Neural crest cell (in vitro differentiated cells): ENCODE results near the gene MARCHF6. TPM values are rescaled to one million over a fixed set of nuclear protein-coding genes. Genes with fewer than 3 reads are reported as not detected.
"Not testable (repeated sequence)": the region's sequence is repeated elsewhere in the genome, so short reads cannot be mapped to it uniquely, and the experiment has no call there.

Experiments used
- DNase-seq: peaks from one replicate; pipeline ENCODE4 v3.0.0; 2021; ENCODE audit warnings: low read depth, mixed read lengths, low spot score
- H3K27ac Mint-ChIP-seq: one replicate; pipeline ENCODE4 v1.8.0; 2021; ENCODE audit warnings: mild to moderate bottlenecking, mixed read lengths; ENCODE audit not compliant: unreplicated experiment
- H3K27me3 Mint-ChIP-seq: 2 replicates; pipeline ENCODE4 v1.8.0; 2021; ENCODE audit warnings: low read depth, mild to moderate bottlenecking, mixed read lengths
- H3K36me3 Mint-ChIP-seq: 2 replicates; pipeline ENCODE4 v1.8.0; 2021; ENCODE audit warnings: low read depth, mild to moderate bottlenecking, mixed read lengths
- H3K4me1 Mint-ChIP-seq: 2 replicates; pipeline ENCODE4 v1.8.0; 2021; ENCODE audit warnings: mixed read lengths
- H3K4me3 Mint-ChIP-seq: one replicate; pipeline ENCODE4 v1.8.0; 2021; ENCODE audit warnings: mild to moderate bottlenecking, mixed read lengths
- H3K9me3 Mint-ChIP-seq: 2 replicates; pipeline ENCODE4 v1.8.0; 2021; ENCODE audit warnings: mixed read lengths
- total RNA-seq: library from RNA; stranded (reverse); gene quantifications from 2 replicates; pipeline ENCODE4 v1.2.1, GENCODE V29; 2021
- TF ChIP-seq, protein P1 (sequence below): fragments of 200-600 bp; sonication (generic); conservative IDR thresholded peaks from 2 replicates; pipeline ENCODE4 v1.5.0; 2021; ENCODE audit warnings: antibody characterized with exemption, mild to moderate bottlenecking

MARCHF6 gene
- total RNA-seq, 1 donor from 2014 or later: 202 TPM

DNA sequence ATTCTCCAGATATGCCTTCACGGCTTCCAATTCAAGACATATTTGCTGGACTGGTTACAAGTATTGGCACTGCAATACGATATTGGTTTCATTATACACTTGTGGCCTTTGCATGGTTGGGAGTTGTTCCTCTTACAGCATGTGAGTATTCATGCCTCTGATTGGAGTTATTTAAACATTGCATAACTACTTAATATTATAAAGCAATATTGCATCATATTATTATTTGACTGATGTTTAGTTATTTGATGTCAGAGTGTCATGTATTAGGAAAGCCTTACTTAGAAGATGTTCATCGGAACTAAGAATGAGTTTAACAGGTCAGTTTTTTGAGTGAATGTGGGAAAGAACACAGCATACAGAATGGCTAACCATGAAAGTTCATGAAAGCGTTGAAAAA, 28.3 kb downstream of the MARCHF6 start:
- DNase-seq: no peak
- H3K9me3 Mint-ChIP-seq: peaks cover 2% of the 10 kb centered on the region
- TF ChIP-seq, protein P1, sequence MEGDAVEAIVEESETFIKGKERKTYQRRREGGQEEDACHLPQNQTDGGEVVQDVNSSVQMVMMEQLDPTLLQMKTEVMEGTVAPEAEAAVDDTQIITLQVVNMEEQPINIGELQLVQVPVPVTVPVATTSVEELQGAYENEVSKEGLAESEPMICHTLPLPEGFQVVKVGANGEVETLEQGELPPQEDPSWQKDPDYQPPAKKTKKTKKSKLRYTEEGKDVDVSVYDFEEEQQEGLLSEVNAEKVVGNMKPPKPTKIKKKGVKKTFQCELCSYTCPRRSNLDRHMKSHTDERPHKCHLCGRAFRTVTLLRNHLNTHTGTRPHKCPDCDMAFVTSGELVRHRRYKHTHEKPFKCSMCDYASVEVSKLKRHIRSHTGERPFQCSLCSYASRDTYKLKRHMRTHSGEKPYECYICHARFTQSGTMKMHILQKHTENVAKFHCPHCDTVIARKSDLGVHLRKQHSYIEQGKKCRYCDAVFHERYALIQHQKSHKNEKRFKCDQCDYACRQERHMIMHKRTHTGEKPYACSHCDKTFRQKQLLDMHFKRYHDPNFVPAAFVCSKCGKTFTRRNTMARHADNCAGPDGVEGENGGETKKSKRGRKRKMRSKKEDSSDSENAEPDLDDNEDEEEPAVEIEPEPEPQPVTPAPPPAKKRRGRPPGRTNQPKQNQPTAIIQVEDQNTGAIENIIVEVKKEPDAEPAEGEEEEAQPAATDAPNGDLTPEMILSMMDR: no peak
- H3K36me3 Mint-ChIP-seq: peaks cover 24% of the 10 kb centered on the region
- H3K27ac Mint-ChIP-seq: no peak overlapping the region
- H3K4me1 Mint-ChIP-seq: peaks cover 5% of the 10 kb centered on the region
- no peaks in the 10 kb centered on the region for H3K27me3 Mint-ChIP-seq
- no peak overlapping the region for H3K4me3 Mint-ChIP-seq

DNA sequence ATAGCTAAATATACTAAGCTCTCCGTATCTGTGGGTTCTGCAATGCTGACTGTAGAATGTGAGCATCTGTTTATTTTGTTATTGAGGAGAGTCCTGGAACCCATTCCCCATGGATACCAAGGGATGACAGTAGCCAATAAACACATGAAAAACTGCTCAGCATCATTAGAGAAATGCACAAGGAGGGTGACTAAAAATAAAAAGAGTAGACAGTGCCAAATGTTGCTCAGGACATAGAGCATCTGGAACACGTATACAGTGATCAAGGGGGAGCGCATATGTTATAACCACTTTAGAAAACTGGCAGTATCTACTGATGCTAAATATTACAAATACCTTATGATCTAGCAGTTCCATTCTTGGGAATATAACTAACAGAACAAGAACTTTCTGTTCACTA, 31.0 kb downstream of the MARCHF6 start:
- H3K4me1 Mint-ChIP-seq: no peaks in the 10 kb centered on the region
- peaks cover 19% of the 10 kb centered on the region for H3K36me3 Mint-ChIP-seq
- H3K27me3 Mint-ChIP-seq: no peaks in the 10 kb centered on the region
- peaks cover 2% of the 10 kb centered on the region for H3K9me3 Mint-ChIP-seq
- no peak overlapping the region for H3K27ac Mint-ChIP-seq
- H3K4me3 Mint-ChIP-seq: no peak overlapping the region
- TF ChIP-seq, protein P1: no peak
- no peak for DNase-seq

DNA sequence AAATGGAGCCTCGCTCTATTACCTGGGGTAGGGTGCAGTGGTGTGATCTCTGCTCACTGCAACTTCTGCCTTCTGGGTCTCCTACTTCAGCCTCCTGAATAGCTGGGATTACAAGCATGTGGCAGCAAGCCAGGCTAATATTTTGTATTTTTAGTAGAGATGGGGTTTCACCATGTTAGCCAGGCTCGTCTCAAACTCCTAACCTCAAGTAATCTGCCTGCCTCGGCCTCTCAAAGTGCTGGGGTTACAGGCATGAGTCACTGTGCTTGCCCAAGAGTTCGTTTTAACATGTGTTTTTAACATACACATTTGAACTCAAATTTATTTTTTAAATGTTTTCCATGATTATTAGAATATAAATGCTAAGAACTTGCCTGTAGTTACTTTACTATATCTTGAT, 34.2 kb downstream of the MARCHF6 start:
- DNase-seq: no peak
- H3K27ac Mint-ChIP-seq: no peak overlapping the region
- H3K4me3 Mint-ChIP-seq: no peak overlapping the region
- no peaks in the 10 kb centered on the region for H3K9me3 Mint-ChIP-seq
- H3K36me3 Mint-ChIP-seq: peaks cover 26% of the 10 kb centered on the region
- no peaks in the 10 kb centered on the region for H3K27me3 Mint-ChIP-seq
- TF ChIP-seq, protein P1: no peak
- H3K4me1 Mint-ChIP-seq: no peaks in the 10 kb centered on the region

DNA sequence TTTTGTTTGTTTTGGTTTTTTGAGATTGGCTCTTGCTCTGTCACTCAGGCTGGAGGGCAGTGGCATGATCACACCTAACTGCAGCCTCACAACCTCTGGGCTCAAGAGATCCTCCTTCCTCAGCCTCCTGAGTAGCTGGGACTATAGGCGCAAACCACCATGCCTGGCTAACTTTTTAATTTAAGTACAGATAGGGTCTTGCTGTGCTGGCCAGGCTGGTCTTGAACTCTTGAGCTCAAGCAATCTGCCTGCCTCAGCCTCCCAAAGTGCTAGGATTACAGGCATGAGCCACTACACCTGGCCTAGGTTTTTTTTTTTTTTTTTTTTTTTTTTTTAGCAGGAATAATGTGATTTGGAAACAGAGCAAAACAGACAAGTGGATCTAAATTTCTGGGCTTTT, 37.6 kb downstream of the MARCHF6 start:
- Mint-ChIP-seq H3K36me3 (peaks cover 24% of the 10 kb centered on the region), H3K4me1 (no peaks in the 10 kb centered on the region)
- TF ChIP-seq, protein P1: no peak

DNA sequence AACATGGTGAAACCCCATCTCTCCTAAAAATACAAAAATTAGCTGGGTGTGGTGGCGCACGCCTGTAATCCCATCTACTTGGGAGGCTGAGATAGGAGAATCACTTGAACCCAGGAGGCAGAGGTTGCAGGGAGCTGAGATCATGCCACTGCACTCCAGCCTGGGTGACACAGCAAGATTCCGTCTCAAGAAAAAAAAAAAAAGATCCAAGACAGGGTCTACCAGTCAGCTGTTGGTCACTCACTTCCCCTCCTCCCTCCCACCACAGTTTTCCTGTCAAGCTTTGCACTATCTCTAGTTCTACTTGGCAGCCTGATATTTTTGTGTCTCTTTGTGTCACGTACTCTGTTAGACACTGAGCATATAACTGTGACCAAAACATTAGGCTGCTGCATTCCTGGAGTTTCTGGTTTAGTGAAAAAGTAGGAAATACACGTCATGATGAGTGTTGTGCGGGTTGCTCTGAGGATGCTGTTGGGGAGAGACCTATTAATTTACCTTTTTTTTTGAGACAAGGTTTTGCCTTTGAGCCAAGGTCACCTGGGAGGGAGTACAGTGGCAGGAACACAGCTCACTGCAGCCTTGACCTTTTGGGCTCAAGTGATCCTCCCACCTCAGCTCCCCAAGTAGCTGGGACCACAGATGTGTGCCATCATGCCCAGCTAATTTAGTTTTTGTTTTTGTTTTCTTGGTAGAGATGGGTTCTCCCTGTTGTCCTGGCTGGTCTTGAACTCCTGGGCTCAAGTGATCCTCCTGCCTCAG, 39.3 kb downstream of the MARCHF6 start:
- H3K27me3 Mint-ChIP-seq, H3K4me1 Mint-ChIP-seq, DNase-seq, H3K9me3 Mint-ChIP-seq, H3K4me3 Mint-ChIP-seq, H3K27ac Mint-ChIP-seq: not testable (repeated sequence)
- peaks cover 32% of the 10 kb centered on the region for H3K36me3 Mint-ChIP-seq

More for the DNA sequence above, 37.6 kb downstream of the MARCHF6 start:
- H3K4me3 Mint-ChIP-seq: no peak overlapping the region
- H3K27ac Mint-ChIP-seq: no peak overlapping the region
- H3K9me3 Mint-ChIP-seq: no peaks in the 10 kb centered on the region
- no peak for DNase-seq
- H3K27me3 Mint-ChIP-seq: no peaks in the 10 kb centered on the region

DNA sequence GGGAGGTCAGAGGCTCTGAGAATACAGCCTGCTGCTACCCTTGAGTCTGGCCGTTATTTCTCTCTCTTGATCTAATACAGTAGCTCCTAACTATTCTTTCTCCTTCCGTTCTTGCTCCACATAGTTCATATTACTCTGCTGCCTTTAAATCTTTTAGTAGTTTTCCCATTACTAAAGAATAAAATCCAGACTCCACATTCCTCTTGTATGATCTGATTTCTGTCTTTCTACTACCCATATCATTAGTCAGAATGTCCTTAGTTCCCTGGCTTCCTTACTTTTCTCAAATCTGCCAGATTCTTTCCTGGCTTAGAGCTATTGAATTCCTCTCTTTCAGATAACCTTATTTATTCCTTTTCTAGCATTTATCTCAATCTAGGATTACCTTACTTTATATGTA, 40.0 kb downstream of the MARCHF6 start:
- TF ChIP-seq, protein P1: no peak
- Mint-ChIP-seq H3K36me3 (peaks cover 32% of the 10 kb centered on the region), H3K27ac (no peak overlapping the region), H3K4me1 (no peaks in the 10 kb centered on the region), H3K9me3 (no peaks in the 10 kb centered on the region), H3K27me3 (no peaks in the 10 kb centered on the region), H3K4me3 (no peak overlapping the region)
- DNase-seq: no peak
